Measurements from ENCODE around the gene THUMPD1. TPM values are rescaled to one million over a fixed set of nuclear protein-coding genes. Genes with fewer than 3 reads are reported as not detected.
"Not testable (repeated sequence)": the region's sequence is repeated elsewhere in the genome, so short reads cannot be mapped to it uniquely, and the experiment has no call there.

Gene THUMPD1
- total and polyA plus RNA-seq, 10 of the 15 experiments (the other 5 are each of a cell fraction or from before 2014, with no cell fraction given) = 21.5 to 49.5 (median 36.9) TPM

GRCh38 chr16:20705972-20706371 lies 35.6 kb downstream of the THUMPD1 start:
- DNase-seq (ENCODE audit: low read depth, low spot score); H3K9ac ChIP-seq (ENCODE audit: control insufficient read depth, insufficient read depth, low read length); H2AFZ ChIP-seq (ENCODE audit: control insufficient read depth, low read depth, low read length); H3K79me2 ChIP-seq (ENCODE audit: control insufficient read depth, insufficient read depth, low read length); H3K27ac ChIP-seq (ENCODE audit: control insufficient read depth, insufficient read depth); H3K4me1 ChIP-seq (ENCODE audit: control insufficient read depth, insufficient read depth, low read length); POLR2A ChIA-PET; H3K36me3 ChIP-seq (ENCODE audit: control insufficient read depth in 2 of 2, insufficient read depth in 2 of 2, low read length in 1 of 2); H3K9me3 ChIP-seq (replicated peaks; ENCODE audit: control insufficient read depth, insufficient read depth, low read length); FAIRE-seq; H3K4me3 ChIP-seq; H4K20me1 ChIP-seq (ENCODE audit: control insufficient read depth, insufficient read depth); H3K4me2 ChIP-seq (ENCODE audit: control insufficient read depth, insufficient read depth); H3K27me3 ChIP-seq (replicated peaks in 1 of 2; ENCODE audit: control insufficient read depth in 2 of 2, insufficient read depth in 2 of 2, low read length in 1 of 2); CTCF ChIA-PET; BruUV-seq (replicated peaks); ATAC-seq: not testable (repeated sequence)
- in situ Hi-C loops (cut with MboI) = loop anchor here (10.0 kb wide), 1 partner anchor 101 kb away; no protein-coding TSS in a partner anchor
- WGBS (ENCODE audit: insufficient coverage, insufficient replicate concordance, low lambda C conversion rate, missing lambda C conversion rate) = 71% methylated on average over 1 of the region's 1 CpG
- SMC1A ChIA-PET (ENCODE audit: uncharacterized antibody, unreplicated experiment) = interaction anchor here (0.7 kb wide), 1 partner anchor 103 kb away, joined by 3 read pairs; no protein-coding TSS in a partner anchor
- RAD21 ChIA-PET (ENCODE audit: unreplicated experiment) = interaction anchor here (0.7 kb wide), 1 partner anchor 482 kb away, joined by 3 read pairs; no protein-coding TSS in a partner anchor
- intact Hi-C loops (cut with micrococcal nuclease; ENCODE audit: unreplicated experiment) = loop anchor here (5.0 to 10.0 kb wide), 2 partner anchors 104 to 321 kb away; no protein-coding TSS in a partner anchor

GRCh38 chr16:20704281-20704680 lies 37.3 kb downstream of the THUMPD1 start:
- POLR2A ChIA-PET = no interaction called here
- TF ChIP-seq RBBP5 (conservative IDR thresholded peaks at IDR 0.05) = no peak
- TF ChIP-seq ZSCAN29 (IDR thresholded peaks at IDR 0.05) = no peak
- TF ChIP-seq ZNF592 (IDR thresholded peaks at IDR 0.05) = no peak
- TF ChIP-seq BCLAF1 (IDR thresholded peaks at IDR 0.05) = no peak
- no peak for TF ChIP-seq SMAD1 (IDR thresholded peaks at IDR 0.05; ENCODE audit: low read depth, partially characterized antibody)
- no peak for TF ChIP-seq MEF2B (IDR thresholded peaks at IDR 0.05; ENCODE audit: partially characterized antibody, poor library complexity, severe bottlenecking)

More at GRCh38 chr16:20704281-20704680, 37.3 kb downstream of the THUMPD1 start:
- WGBS (ENCODE audit: insufficient coverage, insufficient replicate concordance, low lambda C conversion rate, missing lambda C conversion rate) = 26% methylated on average over 3 of the region's 3 CpGs
- no peaks in the 10 kb centered on the region for H3K36me3 ChIP-seq (ENCODE audit: control insufficient read depth in 2 of 2, insufficient read depth in 2 of 2, low read length in 1 of 2)
- no peaks in the 10 kb centered on the region for H3K79me2 ChIP-seq (ENCODE audit: control insufficient read depth, insufficient read depth, low read length)
- no peak overlapping the region for H3K4me2 ChIP-seq (ENCODE audit: control insufficient read depth, insufficient read depth)
- H3K4me1 ChIP-seq (ENCODE audit: control insufficient read depth, insufficient read depth, low read length) = no peaks in the 10 kb centered on the region
- no peaks in the 10 kb centered on the region for H3K27me3 ChIP-seq (replicated peaks in 1 of 2; ENCODE audit: control insufficient read depth in 2 of 2, insufficient read depth in 2 of 2, low read length in 1 of 2)
- in situ Hi-C loops (cut with MboI) = loop anchor here (10.0 kb wide), 1 partner anchor 99 kb away; no protein-coding TSS in a partner anchor
- ChIA-PET RAD21 (ENCODE audit: unreplicated experiment) (interaction anchor here (2.0 kb wide), 1 partner anchor 101 kb away, joined by 6 read pairs; no protein-coding TSS in a partner anchor), CTCF (interaction anchor here (1.0 to 1.9 kb wide), 4 partner anchors 11 to 102 kb away, joined by 3 to 6 read pairs (median 4); no protein-coding TSS in a partner anchor), SMC1A (ENCODE audit: uncharacterized antibody, unreplicated experiment) (interaction anchor here (1.2 to 1.8 kb wide), 2 partner anchors 28 to 102 kb away, joined by 3 to 6 read pairs; no protein-coding TSS in a partner anchor)
- DNase-seq (ENCODE audit: low read depth, low spot score) (no peak), FAIRE-seq (no peak), ATAC-seq (no peak)
- no peak overlapping the region for H3K4me3 ChIP-seq
- no peaks in the 10 kb centered on the region for H3K9me3 ChIP-seq (replicated peaks; ENCODE audit: control insufficient read depth, insufficient read depth, low read length)
- H3K27ac ChIP-seq (ENCODE audit: control insufficient read depth, insufficient read depth) = no peak overlapping the region
- intact Hi-C loops (cut with micrococcal nuclease; ENCODE audit: unreplicated experiment) = loop anchor here (10.0 kb wide), 1 partner anchor 319 kb away; no protein-coding TSS in a partner anchor
- no TSS peak for BruUV-seq (replicated peaks)
- H4K20me1 ChIP-seq (ENCODE audit: control insufficient read depth, insufficient read depth) = no peaks in the 10 kb centered on the region
- H2AFZ ChIP-seq (ENCODE audit: control insufficient read depth, low read depth, low read length) = no peak overlapping the region
- H3K9ac ChIP-seq (ENCODE audit: control insufficient read depth, insufficient read depth, low read length) = no peak overlapping the region

All from GM12878 (cell line).